ENCODE results near the gene TTC13.

The TTC13 gene

DNA sequence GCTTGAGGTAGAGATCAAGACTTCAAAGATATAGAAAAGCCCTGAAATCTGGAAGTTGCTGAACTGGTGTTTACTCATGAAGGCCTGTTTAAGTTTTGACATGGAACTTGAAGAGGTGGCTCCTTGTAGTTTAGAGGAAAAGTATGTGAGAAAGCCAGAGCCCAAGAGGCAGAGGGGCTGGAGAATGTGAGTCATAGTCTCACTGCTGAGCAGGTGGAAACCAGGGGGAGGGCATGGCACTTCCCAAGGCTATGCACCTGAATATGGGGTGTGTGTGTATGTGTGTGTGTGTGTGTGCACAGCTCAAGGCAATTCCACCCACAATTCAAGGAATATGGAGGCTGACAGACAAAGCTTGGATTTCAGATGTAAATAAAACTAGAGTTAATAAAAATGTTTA, 63.6 kb downstream of the TTC13 start:
- peak overlapping the region; percentile 11 for H3K27ac Mint-ChIP-seq
- no peak overlapping the region for H3K4me3 Mint-ChIP-seq
- no peaks in the 10 kb centered on the region for H3K9me3 Mint-ChIP-seq
- no peak for DNase-seq
- no peaks in the 10 kb centered on the region for H3K4me1 Mint-ChIP-seq
- H3K27me3 Mint-ChIP-seq (ENCODE audit: low read depth, poor library complexity), result no peaks in the 10 kb centered on the region
- H3K36me3 Mint-ChIP-seq (ENCODE audit: low read depth), result peaks cover 10% of the 10 kb centered on the region
- TF ChIP-seq, protein P1, sequence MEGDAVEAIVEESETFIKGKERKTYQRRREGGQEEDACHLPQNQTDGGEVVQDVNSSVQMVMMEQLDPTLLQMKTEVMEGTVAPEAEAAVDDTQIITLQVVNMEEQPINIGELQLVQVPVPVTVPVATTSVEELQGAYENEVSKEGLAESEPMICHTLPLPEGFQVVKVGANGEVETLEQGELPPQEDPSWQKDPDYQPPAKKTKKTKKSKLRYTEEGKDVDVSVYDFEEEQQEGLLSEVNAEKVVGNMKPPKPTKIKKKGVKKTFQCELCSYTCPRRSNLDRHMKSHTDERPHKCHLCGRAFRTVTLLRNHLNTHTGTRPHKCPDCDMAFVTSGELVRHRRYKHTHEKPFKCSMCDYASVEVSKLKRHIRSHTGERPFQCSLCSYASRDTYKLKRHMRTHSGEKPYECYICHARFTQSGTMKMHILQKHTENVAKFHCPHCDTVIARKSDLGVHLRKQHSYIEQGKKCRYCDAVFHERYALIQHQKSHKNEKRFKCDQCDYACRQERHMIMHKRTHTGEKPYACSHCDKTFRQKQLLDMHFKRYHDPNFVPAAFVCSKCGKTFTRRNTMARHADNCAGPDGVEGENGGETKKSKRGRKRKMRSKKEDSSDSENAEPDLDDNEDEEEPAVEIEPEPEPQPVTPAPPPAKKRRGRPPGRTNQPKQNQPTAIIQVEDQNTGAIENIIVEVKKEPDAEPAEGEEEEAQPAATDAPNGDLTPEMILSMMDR (IDR thresholded peaks at IDR 0.05), result no peak

DNA sequence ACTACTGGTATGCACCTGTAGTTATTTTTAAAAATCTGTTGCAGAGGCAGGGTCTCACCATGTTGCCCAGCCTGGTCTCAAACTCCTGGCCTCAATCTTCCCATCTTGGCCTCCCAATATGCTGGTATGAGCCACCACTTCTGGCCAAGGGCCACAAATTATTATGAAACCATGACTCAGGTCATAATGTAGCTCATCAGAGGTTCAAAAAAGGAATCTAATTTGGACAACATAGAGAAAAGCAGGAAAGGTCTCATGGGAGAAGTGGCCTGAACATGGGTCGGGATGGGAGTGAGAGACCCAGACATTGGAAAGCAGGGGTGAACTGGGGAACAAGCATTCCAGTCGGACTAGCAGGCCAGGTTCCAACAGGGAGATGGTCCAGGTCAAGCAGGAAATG, 65.2 kb downstream of the TTC13 start:
- no peaks in the 10 kb centered on the region for H3K9me3 Mint-ChIP-seq
- TF ChIP-seq, protein P1 (IDR thresholded peaks at IDR 0.05), result no peak
- peaks cover 9% of the 10 kb centered on the region for H3K36me3 Mint-ChIP-seq (ENCODE audit: low read depth)
- no peak for DNase-seq
- no peaks in the 10 kb centered on the region for H3K4me1 Mint-ChIP-seq
- no peaks in the 10 kb centered on the region for H3K27me3 Mint-ChIP-seq (ENCODE audit: low read depth, poor library complexity)
- H3K27ac Mint-ChIP-seq, result no peak overlapping the region
- no peak overlapping the region for H3K4me3 Mint-ChIP-seq

DNA sequence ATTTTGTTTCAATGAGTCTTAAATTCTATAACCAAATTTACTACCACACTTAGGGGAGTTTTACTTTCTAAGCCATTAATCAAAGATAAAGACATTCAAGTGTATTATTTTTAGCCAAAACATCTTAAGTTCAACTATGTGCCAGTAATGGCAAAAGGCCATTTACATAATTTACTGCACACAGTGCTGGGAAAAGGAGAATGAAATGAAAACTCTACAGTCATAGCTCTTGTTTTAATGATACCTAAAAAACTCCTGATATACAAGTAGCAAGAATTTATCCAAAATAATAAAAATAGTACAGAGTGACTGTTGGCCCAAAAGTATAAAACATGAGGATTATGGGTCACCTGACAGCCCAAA, 67.9 kb downstream of the TTC13 start:
- Mint-ChIP-seq H3K4me1 (peaks cover 10% of the 10 kb centered on the region), H3K36me3 (ENCODE audit: low read depth) (peaks cover 16% of the 10 kb centered on the region), H3K9me3 (no peaks in the 10 kb centered on the region), H3K27ac (no peak overlapping the region), H3K4me3 (no peak overlapping the region), H3K27me3 (ENCODE audit: low read depth, poor library complexity) (no peaks in the 10 kb centered on the region)
- TF ChIP-seq, protein P1 (IDR thresholded peaks at IDR 0.05), result no peak
- DNase-seq, result no peak

DNA sequence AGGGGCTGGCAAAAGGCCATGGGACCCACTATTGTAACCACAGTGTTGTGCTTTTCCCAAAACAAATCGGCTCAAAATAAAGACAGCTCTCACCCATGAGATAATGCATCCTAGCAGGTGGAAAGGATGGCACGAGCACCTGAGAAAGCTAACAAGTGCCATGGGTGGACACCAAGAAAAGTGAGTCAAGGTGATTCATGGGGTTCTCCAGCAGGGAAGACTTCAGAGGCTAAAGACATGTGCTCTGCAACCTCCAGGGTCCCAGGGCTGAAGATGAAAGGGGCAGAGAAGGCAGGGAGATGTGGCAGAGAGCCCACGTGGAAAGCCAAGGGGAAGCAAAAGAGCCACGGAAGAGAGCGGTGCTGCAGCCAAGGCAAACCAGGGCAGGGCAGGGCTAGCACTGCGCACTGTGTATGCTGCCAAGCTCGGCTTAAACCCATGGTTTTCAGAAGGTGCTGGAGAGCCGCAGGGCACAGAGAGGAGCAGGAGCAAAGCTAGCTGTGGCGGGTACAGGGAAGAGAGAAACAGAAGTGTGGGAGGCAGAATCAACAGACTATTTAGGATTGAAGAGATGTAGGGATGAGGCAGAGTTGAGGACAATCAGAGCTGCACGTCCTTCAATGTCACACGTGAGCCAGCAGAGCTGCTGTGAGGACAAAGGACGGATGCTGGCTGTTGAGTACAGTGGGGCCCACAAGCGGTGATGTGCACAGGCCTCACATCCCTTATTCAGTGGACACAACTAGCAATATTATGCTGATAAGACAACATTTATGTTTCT, 68.5 kb downstream of the TTC13 start:
- TF ChIP-seq, protein P1 (IDR thresholded peaks at IDR 0.05), result no peak
- Mint-ChIP-seq H3K4me3 (no peak overlapping the region), H3K36me3 (ENCODE audit: low read depth) (peaks cover 16% of the 10 kb centered on the region), H3K4me1 (peaks cover 13% of the 10 kb centered on the region), H3K27ac (no peak overlapping the region), H3K27me3 (ENCODE audit: low read depth, poor library complexity) (no peaks in the 10 kb centered on the region), H3K9me3 (no peaks in the 10 kb centered on the region)
- no peak for DNase-seq

DNA sequence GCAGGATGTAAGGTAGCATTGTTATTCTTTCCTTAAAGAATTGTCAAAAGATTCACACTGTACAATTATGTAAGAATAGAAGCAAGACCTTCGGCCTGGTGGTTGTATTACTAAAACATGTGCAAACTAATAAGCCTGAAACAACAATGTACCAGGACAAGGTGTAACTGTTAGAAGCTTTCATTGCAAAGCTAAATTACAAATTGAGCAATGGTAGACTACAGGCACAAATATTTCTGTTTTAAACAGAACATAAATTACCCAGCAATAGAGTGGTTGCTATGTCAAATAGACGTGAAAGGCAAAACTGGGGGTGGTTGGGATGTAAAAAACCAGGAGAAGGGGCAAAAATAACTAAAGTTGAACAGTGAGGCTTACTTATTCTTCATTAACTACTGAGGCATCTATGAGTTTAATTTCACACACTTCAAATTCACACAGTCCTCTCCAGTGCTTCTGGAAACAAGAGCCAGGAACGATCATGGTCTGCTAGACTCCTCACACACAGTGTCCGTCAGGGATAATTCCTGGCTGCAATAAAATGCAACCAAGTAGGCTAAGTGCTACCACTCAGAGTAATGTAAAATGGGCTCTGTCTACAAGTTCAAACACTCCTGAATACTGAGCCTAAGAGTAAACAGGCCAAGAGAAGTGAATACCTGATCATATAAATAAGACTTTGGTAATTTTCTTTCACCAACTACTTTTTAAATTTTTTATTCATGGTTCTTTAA, 71.0 kb downstream of the TTC13 start:
- H3K27ac Mint-ChIP-seq, result peak overlapping the region; percentile 21
- H3K4me3 Mint-ChIP-seq, result no peak overlapping the region
- TF ChIP-seq, protein P1 (IDR thresholded peaks at IDR 0.05), result no peak

More for the DNA sequence above, 71.0 kb downstream of the TTC13 start:
- Mint-ChIP-seq H3K4me1 (peaks cover 13% of the 10 kb centered on the region), H3K27me3 (ENCODE audit: low read depth, poor library complexity) (no peaks in the 10 kb centered on the region), H3K9me3 (no peaks in the 10 kb centered on the region), H3K36me3 (ENCODE audit: low read depth) (peaks cover 16% of the 10 kb centered on the region)
- no peak for DNase-seq
